BLaER1 (cell line): Measurements from ENCODE around the gene KRT13.

Experiments
- H3K27ac ChIP-seq: shearing (Covaris generic); formaldehyde crosslinking; 2 replicates; pipeline ENCODE4 v1.8.1; 2022
- H3K27me3 ChIP-seq: shearing (Covaris generic); formaldehyde crosslinking; 2 replicates; pipeline ENCODE4 v1.8.1; 2022
- H3K36me3 ChIP-seq: shearing (Covaris generic); formaldehyde crosslinking; 2 replicates; pipeline ENCODE4 v1.8.1; 2022
- H3K4me1 ChIP-seq: shearing (Covaris generic); formaldehyde crosslinking; 2 replicates; pipeline ENCODE4 v1.8.1; 2022
- H3K4me2 ChIP-seq: shearing (Covaris generic); formaldehyde crosslinking; 2 replicates; pipeline ENCODE4 v1.8.1; 2022
- H3K4me3 ChIP-seq: shearing (Covaris generic); formaldehyde crosslinking; 2 replicates; pipeline ENCODE4 v1.8.1; 2022
- H3K9ac ChIP-seq: shearing (Covaris generic); formaldehyde crosslinking; 2 replicates; pipeline ENCODE4 v1.8.1; 2022
- H3K9me3 ChIP-seq: shearing (Covaris generic); formaldehyde crosslinking; 2 replicates; pipeline ENCODE4 v1.8.1; 2022
- H4K20me1 ChIP-seq: shearing (Covaris generic); formaldehyde crosslinking; 2 replicates; pipeline ENCODE4 v1.8.1; 2022
- Cebpa-rat ChIP-seq: shearing (Covaris generic); IDR thresholded peaks from 2 replicates; pipeline ENCODE4 v1.8.1; 2022

The KRT13 gene

GRCh38 chr17:41474863-41475262, 30.5 kb downstream of the KRT13 start:
- Histone ChIP-seq H3K4me1 (peaks cover 2% of the 10 kb centered on the region; the same call in 1 of the 2 replicates), H3K4me2 (no peak overlapping the region)

DNA sequence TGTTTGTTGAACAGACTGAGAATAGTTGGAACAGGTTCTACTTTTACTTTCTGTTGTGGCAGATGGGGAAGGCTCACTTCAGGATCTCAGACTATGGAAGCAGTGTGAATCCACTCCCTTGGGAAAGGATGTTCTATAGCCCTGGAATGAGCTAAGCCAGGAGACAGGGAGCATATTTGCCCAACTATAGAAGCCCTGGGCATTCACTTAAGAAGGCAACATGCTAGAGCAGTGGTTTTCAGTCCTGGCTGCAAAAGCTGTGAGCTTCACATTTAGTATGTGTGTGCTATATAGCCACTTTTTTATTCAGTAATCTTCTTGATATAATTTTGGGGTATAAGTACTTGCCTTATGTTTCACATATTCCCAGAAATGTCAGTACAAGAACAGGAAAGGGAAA, 37.1 kb downstream of the KRT13 start:
- peaks cover 28% of the 10 kb centered on the region for H3K9me3 ChIP-seq
- no peak for TF ChIP-seq Cebpa-rat
- H3K4me1 ChIP-seq = no peaks in the 10 kb centered on the region
- H3K27me3 ChIP-seq = no peaks in the 10 kb centered on the region
- H4K20me1 ChIP-seq = no peaks in the 10 kb centered on the region
- no peak overlapping the region for H3K4me2 ChIP-seq
- H3K9ac ChIP-seq = no peak overlapping the region
- H3K27ac ChIP-seq = no peak overlapping the region
- H3K4me3 ChIP-seq = no peak overlapping the region
- no peaks in the 10 kb centered on the region for H3K36me3 ChIP-seq

More at GRCh38 chr17:41474863-41475262, 30.5 kb downstream of the KRT13 start:
- peaks cover 18% of the 10 kb centered on the region for H3K9me3 ChIP-seq
- TF ChIP-seq Cebpa-rat = no peak
- H3K27ac ChIP-seq = no peak overlapping the region
- H4K20me1 ChIP-seq = no peaks in the 10 kb centered on the region
- H3K4me3 ChIP-seq = no peak overlapping the region
- no peaks in the 10 kb centered on the region for H3K27me3 ChIP-seq
- H3K9ac ChIP-seq = no peak overlapping the region
- no peaks in the 10 kb centered on the region for H3K36me3 ChIP-seq

DNA sequence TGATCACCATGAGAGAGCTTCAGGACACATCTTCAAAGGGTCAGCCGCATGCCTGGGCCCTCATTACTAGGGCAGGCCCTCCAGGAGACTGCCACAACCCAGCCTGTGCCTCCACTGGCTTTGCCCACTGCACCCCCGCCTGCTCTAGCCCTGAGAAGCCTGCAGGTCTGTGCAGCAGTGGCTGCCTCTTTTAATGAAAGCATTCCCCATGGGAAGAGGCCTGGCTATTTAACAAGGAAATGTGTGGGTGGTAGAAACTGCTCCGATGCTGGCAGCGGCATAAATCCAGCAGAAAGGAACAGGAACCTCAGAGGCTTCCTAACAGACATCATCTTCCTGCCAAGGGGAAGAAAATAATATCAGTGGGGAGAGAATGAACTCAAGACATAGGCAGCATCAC, 37.9 kb downstream of the KRT13 start:
- no peaks in the 10 kb centered on the region for H3K4me1 ChIP-seq
- H3K36me3 ChIP-seq = no peaks in the 10 kb centered on the region
- H3K27me3 ChIP-seq = no peaks in the 10 kb centered on the region
- H3K27ac ChIP-seq = no peak overlapping the region
- H3K4me3 ChIP-seq = no peak overlapping the region
- H4K20me1 ChIP-seq = no peaks in the 10 kb centered on the region
- H3K9ac ChIP-seq = no peak overlapping the region
- TF ChIP-seq Cebpa-rat = no peak
- H3K9me3 ChIP-seq = peaks cover 27% of the 10 kb centered on the region
- no peak overlapping the region for H3K4me2 ChIP-seq

GRCh38 chr17:41466988-41467387, 38.4 kb downstream of the KRT13 start, which contains the start of gene KRT32:
KRT32 (minus strand) TSS chr17:41467386; CDS start chr17:41467325, 61 bp downstream.
- no peak for TF ChIP-seq Cebpa-rat
- Histone ChIP-seq H3K4me3 (no peak within 1 kb of the TSS), H3K27me3 (no peaks in the 10 kb centered on the region)

GRCh38 chr17:41464682-41465081, 40.7 kb downstream of the KRT13 start:
- H3K4me1 ChIP-seq = no peaks in the 10 kb centered on the region
- H3K27ac ChIP-seq = no peak overlapping the region
- H3K36me3 ChIP-seq = no peaks in the 10 kb centered on the region
- no peak overlapping the region for H3K9ac ChIP-seq
- no peak overlapping the region for H3K4me3 ChIP-seq
- H4K20me1 ChIP-seq = no peaks in the 10 kb centered on the region
- H3K27me3 ChIP-seq = no peaks in the 10 kb centered on the region
- no peak for TF ChIP-seq Cebpa-rat
- 0 out of 2 replicates have a peak, but pooled peaks cover 10% of the 10 kb centered on the region for H3K9me3 ChIP-seq
- H3K4me2 ChIP-seq = no peak overlapping the region

More at GRCh38 chr17:41466988-41467387, 38.4 kb downstream of the KRT13 start, which contains the start of gene KRT32:
- Histone ChIP-seq H3K4me1 (no peaks in the 10 kb centered on the region), H3K27ac (no peak within 1 kb of the TSS), H3K36me3 (no peaks in the 10 kb centered on the region), H3K9me3 (peaks cover 22% of the 10 kb centered on the region), H3K4me2 (no peak within 1 kb of the TSS), H3K9ac (no peak within 1 kb of the TSS), H4K20me1 (no peaks in the 10 kb centered on the region)

DNA sequence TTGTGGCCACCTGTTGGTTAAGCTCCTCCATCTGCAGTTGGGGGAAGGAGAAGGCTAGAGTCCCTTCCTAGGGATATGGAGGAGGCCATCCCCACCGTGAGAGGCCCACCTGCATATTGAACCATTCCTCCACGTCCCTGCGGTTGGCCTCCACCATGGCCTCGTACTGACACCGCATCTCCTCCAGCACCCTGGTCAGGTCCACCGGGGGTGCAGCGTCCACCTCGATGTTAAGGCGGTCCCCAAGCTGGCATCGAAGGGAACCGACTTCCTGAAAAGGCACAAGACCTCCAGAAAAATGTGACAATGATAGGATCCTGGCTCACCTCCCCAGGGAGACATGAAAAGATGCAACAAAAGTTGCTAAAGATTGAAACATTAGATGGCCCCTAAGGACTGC, 41.2 kb downstream of the KRT13 start:
- no peak overlapping the region for H3K4me3 ChIP-seq
- no peaks in the 10 kb centered on the region for H4K20me1 ChIP-seq
- no peaks in the 10 kb centered on the region for H3K36me3 ChIP-seq
- H3K27ac ChIP-seq = no peak overlapping the region
- no peak overlapping the region for H3K9ac ChIP-seq
- H3K9me3 ChIP-seq = 0 out of 2 replicates have a peak, but pooled peaks cover 10% of the 10 kb centered on the region
- TF ChIP-seq Cebpa-rat = no peak
- no peaks in the 10 kb centered on the region for H3K27me3 ChIP-seq
- H3K4me2 ChIP-seq = no peak overlapping the region
- H3K4me1 ChIP-seq = no peaks in the 10 kb centered on the region

DNA sequence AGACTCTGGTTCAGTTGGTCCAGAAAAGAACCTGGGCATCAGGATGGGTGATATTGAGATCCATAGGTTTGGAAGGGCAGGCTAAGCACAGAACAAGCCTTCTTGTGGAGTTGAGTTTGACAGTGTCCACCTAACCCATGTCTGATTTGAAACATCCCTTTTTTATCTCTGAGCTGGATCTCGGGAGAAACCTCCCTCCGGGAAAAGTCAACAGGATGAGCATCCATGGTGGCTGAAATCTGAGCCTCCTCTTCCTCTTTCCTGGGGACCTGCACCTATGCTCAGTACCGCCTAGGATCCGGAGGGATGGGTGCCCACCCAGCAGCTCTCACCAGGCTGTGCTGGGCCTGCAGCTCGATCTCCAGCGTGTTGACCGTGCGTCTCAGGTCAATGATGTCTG, 41.7 kb downstream of the KRT13 start:
- Histone ChIP-seq H3K4me3 (no peak overlapping the region), H3K27me3 (no peaks in the 10 kb centered on the region), H3K27ac (no peak overlapping the region), H3K4me2 (no peak overlapping the region), H3K9ac (no peak overlapping the region), H3K36me3 (no peaks in the 10 kb centered on the region), H4K20me1 (no peaks in the 10 kb centered on the region), H3K4me1 (no peaks in the 10 kb centered on the region), H3K9me3 (0 out of 2 replicates have a peak, but pooled peaks cover 8% of the 10 kb centered on the region)
- no peak for TF ChIP-seq Cebpa-rat

DNA sequence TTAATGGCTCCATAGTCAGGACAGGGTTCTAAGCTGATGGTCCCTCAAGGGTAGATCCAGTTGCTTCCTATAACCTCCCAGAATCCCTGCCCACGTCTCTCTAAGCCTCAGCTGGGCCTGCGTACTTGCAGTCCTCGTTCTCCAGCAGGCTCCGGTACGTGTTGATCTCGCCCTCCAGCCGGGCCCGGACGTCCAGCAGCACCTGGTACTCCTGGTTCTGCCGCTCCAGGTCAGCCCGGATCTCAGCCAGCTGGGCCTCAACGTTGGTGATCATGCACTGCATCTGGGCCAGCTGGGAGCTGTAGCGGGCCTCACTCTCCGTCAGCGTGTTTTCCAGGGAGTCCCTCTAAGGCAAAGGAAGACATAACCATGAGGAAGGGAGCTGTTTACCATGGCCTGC, 42.7 kb downstream of the KRT13 start:
- Histone ChIP-seq H4K20me1 (no peaks in the 10 kb centered on the region), H3K4me3 (no peak overlapping the region), H3K9me3 (no peaks in the 10 kb centered on the region), H3K4me1 (no peaks in the 10 kb centered on the region), H3K27ac (no peak overlapping the region), H3K36me3 (no peaks in the 10 kb centered on the region), H3K4me2 (no peak overlapping the region), H3K27me3 (no peaks in the 10 kb centered on the region), H3K9ac (no peak overlapping the region)
- no peak for TF ChIP-seq Cebpa-rat

GRCh38 chr17:41457676-41458075, 47.7 kb downstream of the KRT13 start:
- no peaks in the 10 kb centered on the region for H3K27me3 ChIP-seq
- no peak overlapping the region for H3K4me2 ChIP-seq
- H3K4me1 ChIP-seq = no peaks in the 10 kb centered on the region
- H3K36me3 ChIP-seq = no peaks in the 10 kb centered on the region
- H3K9me3 ChIP-seq = no peaks in the 10 kb centered on the region
- no peak overlapping the region for H3K27ac ChIP-seq
- H3K4me3 ChIP-seq = no peak overlapping the region
- TF ChIP-seq Cebpa-rat = no peak
- H3K9ac ChIP-seq = no peak overlapping the region
- H4K20me1 ChIP-seq = no peaks in the 10 kb centered on the region

DNA sequence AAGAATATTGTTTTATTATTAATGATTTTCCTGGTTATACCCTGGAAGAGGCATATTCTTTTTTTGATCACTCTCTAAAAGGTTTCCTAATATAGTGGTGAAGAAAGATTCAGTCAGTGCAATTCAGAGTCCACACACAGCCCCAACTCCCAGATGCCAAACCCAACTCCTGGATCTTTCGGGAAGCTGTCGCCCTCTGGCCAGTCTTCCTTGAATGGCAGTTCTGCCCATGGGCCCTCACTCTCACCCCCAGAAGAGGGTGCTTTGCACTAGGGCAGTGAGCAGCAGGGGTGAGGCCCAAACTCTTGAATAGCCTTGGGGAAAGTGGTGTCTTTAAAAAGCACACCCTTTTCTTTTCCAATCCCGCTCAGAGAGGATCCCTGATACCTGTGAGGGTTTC, 49.2 kb downstream of the KRT13 start:
- no peaks in the 10 kb centered on the region for H3K36me3 ChIP-seq
- 0 out of 2 replicates have a peak, but pooled peaks cover 4% of the 10 kb centered on the region for H3K9me3 ChIP-seq
- no peak overlapping the region for H3K4me2 ChIP-seq
- H3K4me3 ChIP-seq = no peak overlapping the region
- H3K4me1 ChIP-seq = no peaks in the 10 kb centered on the region
- no peaks in the 10 kb centered on the region for H3K27me3 ChIP-seq
- no peak for TF ChIP-seq Cebpa-rat
- H3K9ac ChIP-seq = no peak overlapping the region
- no peaks in the 10 kb centered on the region for H4K20me1 ChIP-seq
- no peak overlapping the region for H3K27ac ChIP-seq

DNA sequence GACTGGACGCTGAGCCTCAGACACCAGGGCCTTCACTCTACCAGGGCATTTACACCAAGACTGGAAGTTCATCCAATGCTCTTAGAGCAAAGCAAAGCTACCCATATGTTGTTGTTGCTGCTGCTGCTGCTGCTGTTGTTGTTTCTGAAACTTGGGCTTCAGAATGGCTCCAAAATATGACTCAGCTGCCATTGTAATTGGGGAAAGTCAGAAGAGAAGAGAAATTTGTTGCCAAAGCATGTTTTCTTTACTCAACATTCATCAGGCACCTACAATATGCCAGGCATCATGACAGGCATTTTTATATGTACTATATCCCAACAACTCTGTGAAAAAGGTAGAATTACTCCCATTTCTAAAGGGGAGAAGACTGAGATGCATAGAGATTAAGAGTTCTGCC, 50.2 kb downstream of the KRT13 start:
- no peak overlapping the region for H3K4me2 ChIP-seq
- no peak overlapping the region for H3K27ac ChIP-seq
- H3K9ac ChIP-seq = no peak overlapping the region
- H3K36me3 ChIP-seq = no peaks in the 10 kb centered on the region
- no peaks in the 10 kb centered on the region for H3K4me1 ChIP-seq
- 0 out of 2 replicates have a peak, but pooled peaks cover 11% of the 10 kb centered on the region for H3K9me3 ChIP-seq
- no peak overlapping the region for H3K4me3 ChIP-seq
- no peaks in the 10 kb centered on the region for H3K27me3 ChIP-seq
- no peak for TF ChIP-seq Cebpa-rat
- H4K20me1 ChIP-seq = no peaks in the 10 kb centered on the region
